GM12864 (cell line): ENCODE data around the gene DEDD2.

Experiments used
- DNase-seq: peaks from one replicate; pipeline ENCODE4 v3.0.0-alpha.2; 2011; ENCODE audit warnings: low read depth
- H3K4me3 ChIP-seq: 2 replicates; pipeline ENCODE4 v1.5.1; 2011; ENCODE audit warnings: mild to moderate bottlenecking, low read depth, low read length, control low read depth
- TF ChIP-seq, protein P1 (sequence below): IDR thresholded peaks from 2 replicates; pipeline ENCODE4 v1.5.1; 2011; ENCODE audit warnings: low read depth, mild to moderate bottlenecking, moderate library complexity, low read length, control low read depth, inconsistent platforms; ENCODE audit errors: missing control alignments

The DEDD2 gene

DNA sequence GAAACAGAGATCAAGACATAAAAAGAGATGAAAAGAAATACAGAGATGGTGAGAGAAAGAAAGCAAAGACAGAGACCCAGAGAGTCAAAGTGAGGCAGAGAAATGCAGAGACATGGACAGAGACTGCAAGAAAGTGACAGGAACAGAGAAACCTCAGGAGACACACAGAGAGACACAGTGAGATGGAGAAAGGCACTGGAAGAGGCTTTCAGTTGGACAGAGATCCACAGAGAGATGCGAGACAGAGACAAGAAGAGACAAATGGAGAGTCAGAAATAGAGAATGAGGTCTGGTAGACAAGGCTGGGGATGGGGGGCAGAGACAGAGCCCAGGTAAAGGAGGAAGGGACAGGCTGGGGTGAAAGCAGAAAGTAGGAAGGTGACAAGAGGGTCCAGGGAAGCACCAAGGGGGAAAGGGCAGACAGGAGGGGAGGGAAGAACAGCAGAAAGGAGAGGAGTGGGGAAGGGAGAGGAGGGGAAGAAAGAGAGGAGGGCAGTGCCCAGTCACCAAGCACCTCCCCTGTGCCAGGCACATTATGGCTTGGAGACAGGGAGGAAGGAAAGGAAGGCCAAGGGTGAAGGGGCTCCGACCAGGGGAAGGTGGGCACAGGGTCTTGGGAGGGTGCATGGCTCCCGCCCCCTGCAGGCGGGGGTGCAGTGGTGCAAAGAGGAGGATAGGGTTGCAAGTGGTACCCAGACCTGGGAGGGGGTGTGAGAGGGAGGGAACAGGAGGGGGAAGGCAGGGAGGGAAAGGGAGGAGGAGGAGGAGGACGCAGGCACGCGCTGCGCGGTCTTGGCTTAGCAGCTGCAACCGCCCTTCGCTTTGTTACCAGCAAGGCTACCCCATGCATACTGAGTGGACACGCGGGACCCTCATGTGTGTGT is 38.4 kb downstream of the DEDD2 start:
- TF ChIP-seq, protein P1, sequence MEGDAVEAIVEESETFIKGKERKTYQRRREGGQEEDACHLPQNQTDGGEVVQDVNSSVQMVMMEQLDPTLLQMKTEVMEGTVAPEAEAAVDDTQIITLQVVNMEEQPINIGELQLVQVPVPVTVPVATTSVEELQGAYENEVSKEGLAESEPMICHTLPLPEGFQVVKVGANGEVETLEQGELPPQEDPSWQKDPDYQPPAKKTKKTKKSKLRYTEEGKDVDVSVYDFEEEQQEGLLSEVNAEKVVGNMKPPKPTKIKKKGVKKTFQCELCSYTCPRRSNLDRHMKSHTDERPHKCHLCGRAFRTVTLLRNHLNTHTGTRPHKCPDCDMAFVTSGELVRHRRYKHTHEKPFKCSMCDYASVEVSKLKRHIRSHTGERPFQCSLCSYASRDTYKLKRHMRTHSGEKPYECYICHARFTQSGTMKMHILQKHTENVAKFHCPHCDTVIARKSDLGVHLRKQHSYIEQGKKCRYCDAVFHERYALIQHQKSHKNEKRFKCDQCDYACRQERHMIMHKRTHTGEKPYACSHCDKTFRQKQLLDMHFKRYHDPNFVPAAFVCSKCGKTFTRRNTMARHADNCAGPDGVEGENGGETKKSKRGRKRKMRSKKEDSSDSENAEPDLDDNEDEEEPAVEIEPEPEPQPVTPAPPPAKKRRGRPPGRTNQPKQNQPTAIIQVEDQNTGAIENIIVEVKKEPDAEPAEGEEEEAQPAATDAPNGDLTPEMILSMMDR: peak; percentile 63
- H3K4me3 ChIP-seq: no peak overlapping the region
- no peak for DNase-seq

DNA sequence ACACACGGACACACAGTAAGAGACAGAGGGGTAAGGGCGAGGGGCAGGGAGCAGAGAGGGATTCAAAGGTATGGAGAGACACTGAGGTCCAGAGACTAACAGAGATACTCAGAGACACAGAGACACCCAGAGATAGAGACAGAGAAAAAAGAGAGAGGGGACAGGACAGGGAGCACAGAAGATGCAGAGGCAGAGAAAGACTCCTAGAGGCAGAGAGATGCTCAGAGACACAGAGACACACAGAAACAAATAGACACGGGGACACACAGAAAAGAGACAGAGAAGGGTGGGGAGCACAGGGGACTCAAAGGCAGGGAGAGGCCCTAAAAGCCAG is 39.8 kb downstream of the DEDD2 start:
- H3K4me3 ChIP-seq: no peak overlapping the region
- TF ChIP-seq, protein P1: no peak
- DNase-seq: no peak

DNA sequence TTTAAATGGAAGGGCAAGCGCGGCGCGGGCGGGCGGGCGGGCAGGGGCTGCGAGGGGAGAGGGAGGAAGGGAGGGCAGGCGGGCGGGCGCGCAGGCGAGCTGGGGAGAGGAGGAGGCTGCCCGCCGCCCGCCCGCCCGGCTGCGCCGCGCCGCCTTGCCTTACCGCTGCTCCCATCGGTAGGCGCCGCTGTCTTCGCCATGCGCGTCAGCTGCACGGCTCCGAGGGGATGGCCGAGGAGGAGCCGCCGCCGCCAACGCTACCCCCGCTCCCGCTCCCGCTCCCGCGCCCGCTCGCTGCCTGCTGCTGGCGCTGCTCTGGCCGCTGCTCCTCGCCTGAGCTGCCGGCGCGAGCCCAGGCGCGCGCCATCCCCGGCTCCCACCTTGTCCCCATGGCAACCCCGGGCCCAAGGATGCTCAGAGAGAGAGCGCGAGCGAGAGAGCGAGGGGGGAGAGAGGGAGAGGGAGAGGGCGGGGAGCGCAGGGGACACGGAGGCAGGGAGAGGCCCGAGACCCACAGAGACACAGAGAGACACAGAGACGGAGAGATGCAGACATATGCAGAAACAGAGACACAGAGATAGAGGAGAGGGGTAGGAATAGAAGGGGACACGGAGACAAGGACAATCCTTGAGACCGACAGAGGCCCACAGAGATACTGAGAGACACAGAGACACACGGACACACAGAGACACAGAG is 40.3 kb downstream of the DEDD2 start:
- DNase-seq: no peak
- TF ChIP-seq, protein P1: peak; percentile 32
- H3K4me3 ChIP-seq: no peak overlapping the region

DNA sequence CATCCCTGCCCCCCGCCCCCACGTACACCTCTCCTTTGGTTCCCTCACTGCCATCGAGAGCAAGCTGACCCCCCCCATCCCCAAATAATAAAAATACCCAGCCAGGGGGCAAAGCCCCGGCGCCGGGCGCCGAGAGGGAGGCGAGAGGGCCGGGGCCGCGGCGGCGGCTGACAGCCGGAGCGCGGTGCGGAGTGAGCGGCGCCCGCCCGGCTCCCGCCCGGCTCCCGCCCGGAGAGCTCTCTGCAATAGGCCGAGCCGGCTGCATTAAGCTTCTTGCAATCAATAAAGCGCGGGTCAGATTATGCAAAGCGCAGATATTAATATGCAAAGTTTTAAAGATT is 40.9 kb downstream of the DEDD2 start:
- TF ChIP-seq, protein P1: no peak
- H3K4me3 ChIP-seq: no peak overlapping the region
- no peak for DNase-seq

DNA sequence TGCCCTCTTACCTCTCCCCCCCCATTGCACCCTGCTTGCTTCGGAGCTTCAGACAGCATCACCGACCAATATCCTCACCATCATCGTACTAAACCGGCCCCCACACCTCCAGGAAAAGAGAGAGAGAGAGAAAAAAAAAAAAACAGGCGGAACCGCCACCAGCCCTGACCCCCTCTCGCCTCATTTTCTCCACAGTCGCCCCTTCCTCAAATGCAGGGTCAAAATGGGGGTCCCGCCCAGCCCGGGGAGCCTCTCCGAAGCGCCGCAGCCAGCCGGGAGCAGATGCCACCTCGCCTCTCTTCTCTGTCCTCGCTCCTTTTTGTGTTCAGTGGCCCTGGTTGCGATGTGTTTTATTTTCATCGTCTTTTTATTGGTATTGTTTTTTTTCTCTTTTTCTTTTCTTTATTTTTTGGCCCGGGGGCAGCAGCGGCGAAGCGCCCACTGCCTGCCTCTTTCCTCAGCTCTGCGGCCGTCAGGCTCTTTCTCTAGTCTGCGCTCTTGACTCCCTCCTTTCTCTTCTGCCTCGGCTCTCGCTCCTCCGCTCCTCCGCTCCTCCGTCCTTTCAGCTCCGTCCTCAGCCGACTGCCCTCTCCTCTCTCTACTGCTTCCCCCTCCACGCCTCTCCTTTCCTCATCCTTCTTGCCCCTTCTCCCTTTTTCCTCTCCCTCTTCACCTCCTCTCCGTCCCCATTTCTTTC is 41.4 kb downstream of the DEDD2 start:
- H3K4me3 ChIP-seq: no peak overlapping the region
- TF ChIP-seq, protein P1: no peak
- DNase-seq: no peak

DNA sequence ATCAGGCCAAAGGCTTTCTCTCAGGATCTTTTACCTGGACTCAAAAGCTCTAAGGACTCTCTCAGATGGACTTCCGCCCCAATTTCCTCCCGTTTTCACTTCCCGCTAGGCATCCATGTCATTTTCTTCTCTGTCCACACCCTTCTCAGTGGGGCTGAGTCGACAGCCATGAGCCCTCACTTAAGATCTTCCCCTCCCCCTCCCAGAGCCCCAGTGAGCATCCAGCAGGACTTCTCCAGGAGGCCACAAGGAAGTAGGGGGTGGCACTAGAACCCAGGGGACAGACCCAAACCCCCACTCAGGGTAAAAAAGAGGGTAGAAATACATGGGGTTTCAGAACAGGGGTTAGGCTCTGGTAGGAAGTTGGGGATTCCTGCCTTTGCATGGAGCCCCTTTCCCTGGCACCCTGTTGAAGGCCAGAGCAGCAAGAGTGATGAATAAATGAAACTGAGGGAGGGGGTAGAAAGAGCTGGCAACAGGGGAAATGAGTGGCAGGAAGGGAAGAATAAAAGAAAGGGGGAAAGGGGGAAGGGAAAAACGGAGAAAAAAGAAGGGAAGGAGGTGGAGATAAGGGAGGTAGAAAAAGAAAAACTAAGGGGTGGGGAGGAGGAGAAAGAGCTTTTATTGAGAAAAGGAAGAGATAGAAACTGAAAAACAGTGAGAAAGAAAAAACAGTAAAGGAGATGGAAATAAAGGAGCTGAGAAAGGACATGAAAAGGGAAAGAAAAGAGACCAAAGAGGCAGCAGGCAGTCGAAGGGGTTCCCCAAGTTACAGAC is 42.3 kb downstream of the DEDD2 start:
- TF ChIP-seq, protein P1: no peak
- DNase-seq: no peak
- H3K4me3 ChIP-seq: no peak overlapping the region
